Measurements from ENCODE around the gene EIF4G3.
"Not testable (repeated sequence)": the region's sequence is repeated elsewhere in the genome, so short reads cannot be mapped to it uniquely, and the experiment has no call there.

Gene EIF4G3

DNA sequence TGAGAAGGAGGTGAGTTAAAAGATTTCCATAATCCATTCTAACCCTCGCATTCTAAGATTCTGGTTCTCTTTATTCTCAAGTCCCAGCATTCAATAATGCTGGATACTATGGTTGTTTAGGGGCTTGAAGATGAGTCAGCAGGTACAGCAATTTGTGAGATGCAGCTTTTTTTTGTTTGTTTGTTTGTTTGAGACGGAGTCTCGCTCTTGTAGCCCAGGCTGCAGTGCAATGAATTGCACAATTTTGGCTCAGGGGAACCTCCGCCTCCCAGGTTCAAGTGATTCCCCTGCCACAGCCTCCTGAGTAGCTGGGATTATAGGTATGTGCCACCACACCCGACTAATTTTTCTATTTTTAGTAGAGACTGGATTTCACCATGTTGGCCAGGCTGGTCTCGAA, 23.3 kb downstream of the EIF4G3 start:
- DNase-seq (ENCODE audit: low spot score) = no peak

DNA sequence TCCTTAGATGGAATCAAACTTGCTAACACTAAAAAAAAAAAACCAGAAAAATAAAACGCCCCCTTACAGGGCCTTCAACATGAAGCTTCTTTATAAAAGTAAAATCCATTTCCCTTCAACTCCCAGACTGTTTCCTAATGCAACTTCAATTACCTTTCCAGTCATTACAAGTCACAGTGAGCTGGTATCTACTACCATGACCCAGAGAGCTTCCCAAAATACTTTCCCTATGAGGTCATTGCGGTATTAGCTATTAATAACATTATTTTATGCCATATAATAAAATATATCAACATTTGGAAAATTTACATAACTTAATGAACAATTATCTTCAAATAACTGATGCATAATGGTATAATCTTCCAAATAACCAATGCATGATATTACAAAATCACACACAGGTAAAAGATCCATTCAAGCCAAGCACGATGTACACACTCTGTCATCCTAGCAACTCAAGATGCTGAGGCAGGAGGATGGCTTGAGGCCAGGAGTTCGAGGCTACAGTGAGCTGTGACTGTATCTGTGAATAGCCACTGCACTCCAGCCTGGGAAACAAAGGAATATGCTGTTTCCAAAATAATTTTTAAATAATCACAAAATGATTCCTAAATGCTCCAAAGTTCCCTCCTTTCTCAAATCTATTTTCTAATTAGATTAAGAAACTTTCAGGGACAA, 24.1 kb downstream of the EIF4G3 start:
- DNase-seq (ENCODE audit: low spot score) = no peak

DNA sequence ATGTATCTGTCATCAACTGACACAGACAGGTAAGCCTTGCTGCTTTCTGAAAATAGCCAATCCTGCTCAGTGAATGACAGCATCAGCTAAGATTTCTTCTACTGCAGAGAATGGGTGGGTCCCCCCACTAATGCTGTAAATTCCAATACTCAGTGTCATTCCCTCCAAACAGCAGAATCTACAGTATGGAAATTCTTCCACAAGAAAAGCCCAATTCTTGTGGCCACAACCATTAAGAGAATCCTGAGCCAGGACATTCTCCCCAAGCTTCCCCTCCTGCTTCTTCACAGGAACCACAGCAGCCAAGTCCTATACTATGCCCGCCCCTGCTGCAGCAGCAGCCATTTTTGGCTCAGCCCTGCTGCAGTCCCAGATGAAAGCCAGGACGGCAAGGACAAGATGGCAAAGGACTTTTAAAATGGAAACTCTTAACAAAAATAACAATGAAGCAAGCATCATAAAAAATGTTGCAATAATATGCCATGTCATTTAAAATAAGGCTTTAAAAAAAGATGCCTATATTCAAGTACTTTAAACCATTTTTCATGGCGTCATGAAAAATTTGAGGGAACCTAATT, 26.8 kb downstream of the EIF4G3 start:
- DNase-seq (ENCODE audit: low spot score) = peak; percentile 76

DNA sequence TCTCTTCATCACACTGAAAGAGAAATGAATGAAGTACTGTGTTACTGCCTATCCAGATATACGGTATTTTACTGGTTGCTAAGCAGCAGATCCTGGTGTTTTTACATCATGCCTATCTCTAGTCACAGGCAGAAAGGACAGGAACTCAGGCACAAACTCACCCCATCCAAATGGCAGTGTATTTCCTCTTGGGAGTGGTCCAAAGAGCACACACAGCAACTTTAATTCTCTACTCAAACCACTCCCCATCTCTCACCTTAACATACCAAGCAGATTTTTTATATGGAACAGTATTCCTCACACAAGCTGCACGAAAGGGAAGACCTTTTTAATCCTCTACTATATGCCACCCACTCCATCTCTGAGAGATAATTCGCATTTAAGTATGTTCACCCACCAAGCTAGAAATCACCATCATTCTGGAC, 27.3 kb downstream of the EIF4G3 start:
- peak; percentile 57 for DNase-seq (ENCODE audit: low spot score)

DNA sequence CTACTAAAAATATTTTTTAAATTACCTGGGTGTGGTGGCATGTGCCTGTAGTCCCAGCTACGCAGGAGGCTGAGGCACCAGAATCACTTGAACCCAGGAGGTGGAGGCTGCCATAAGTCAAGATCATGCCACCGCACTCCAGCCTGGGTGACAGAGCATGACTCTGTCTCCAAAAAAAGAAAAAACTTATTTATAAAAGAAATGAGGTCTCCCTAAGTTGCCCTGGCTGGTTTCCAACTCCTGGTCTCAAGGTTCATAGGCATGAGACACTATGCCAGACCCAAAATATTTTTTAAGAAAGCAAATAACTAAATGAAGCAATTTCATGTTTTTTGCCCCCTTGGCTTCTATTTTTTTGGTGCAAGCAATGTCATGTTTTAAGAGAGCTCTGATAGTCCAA, 32.9 kb downstream of the EIF4G3 start:
- no peak for DNase-seq (ENCODE audit: low spot score)

DNA sequence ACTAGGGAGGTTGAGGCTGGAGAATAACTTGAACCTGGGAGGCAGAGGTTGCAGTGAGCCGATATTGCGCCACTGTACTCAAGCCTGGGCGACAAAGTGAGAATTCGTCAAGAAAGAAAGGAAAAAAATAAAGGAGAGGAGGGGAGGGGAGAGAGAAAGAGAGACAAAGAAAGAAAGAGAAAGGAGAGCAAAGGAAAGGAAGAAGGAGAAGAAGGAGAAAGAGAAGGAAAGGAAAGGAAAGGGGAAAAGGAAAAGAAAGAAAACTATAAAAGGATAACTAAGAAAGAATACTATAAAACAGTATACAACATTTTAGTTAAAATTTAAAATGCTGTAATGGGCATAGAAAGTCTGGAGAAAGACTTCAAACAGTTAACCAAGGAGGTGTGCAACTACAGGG, 33.6 kb downstream of the EIF4G3 start:
- DNase-seq (ENCODE audit: low spot score) = no peak

DNA sequence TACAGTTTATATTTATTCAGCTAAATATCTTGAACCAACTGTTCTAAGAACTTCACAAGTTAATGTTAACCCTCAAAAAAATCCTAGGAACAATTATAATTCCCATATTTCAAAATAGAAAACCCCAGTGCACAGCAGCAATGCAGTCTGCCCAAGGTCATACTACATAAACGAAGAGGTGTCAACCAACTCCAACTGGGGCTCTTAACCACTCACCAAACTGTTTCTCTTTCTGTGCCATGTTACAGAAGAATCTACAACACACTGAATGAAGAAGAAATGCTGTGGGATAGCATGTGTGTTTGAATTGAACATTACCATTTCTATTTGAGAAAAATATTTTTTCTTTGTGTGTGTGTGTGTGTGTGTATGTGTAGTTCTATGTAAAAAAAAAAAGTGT, 35.7 kb downstream of the EIF4G3 start:
- no peak for DNase-seq (ENCODE audit: low spot score)

DNA sequence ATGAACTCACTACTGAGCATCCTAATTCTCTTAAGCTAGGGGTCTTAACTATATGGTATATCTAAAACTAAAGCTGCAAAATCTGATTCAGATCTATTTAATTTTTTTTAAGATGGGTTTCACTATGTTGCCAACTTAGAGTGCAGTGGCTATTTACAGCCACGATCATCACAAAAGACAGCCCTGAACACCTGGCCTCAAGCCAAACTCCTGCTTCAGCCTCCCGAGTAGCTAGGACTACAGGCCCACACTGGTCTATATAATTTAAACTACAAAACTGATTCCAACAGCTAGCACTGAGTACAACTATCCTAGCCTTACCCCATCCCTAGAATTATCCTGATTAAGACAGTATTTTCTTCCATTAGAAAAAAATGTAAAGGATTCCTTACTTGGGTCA, 37.1 kb downstream of the EIF4G3 start:
- no peak for DNase-seq (ENCODE audit: low spot score)

DNA sequence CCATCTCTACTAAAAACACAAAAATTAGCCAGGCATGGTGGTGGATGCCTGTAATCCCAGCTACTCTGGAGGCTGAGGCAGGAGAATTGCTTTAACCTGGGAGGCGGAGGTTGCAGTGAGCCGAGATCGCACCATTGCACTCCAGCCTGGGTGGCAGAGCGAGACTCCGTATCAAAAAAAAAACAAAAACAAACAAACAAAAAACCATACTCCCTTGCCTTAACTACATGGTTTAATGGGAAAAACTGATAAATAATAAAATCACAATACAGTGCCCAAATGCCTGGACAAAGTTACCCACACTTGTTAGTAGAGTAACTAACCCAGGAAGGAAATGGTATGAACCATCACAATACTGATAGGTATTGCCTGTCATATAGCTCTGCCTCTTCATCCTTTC, 40.4 kb downstream of the EIF4G3 start:
- not testable (repeated sequence) for DNase-seq (ENCODE audit: low spot score)

DNA sequence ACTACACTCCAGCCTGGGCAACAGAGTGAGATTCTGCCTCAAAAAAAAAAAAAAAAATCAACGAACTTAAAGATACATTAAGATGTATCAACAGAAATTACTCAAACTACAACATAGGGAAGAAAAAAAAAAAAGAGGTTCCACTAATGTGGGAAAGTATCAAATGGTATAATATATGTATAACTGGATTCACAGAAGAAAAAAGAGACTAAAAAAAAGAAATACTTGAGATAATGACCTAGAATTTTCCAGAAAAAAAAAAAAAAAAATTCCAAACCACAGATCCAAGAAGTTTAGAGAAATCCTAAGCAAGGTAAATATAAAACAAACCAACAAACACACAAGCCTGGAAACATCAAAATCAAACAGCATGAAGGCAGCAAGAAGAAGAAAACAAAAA, 45.5 kb downstream of the EIF4G3 start:
- no peak for DNase-seq (ENCODE audit: low spot score)

DNA sequence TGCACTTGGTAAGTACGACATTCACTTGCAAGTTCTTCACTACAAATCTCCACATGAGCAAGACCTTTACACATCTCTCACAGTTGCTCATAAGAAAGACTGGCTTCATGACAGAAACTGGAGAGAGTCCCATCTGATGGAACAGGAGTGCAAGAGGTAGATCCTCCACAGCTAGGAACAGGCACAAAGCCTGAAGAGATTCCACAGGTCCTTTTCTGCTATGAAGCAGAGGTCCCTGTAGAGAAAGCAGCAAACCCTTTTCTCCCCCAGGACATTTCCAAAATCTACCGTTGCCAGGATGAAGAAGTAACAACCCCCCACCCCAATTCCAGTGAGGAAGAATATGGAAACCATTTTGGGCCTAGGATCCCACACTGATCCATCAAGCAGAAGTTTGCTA, 47.3 kb downstream of the EIF4G3 start:
- no peak for DNase-seq (ENCODE audit: low spot score)

DNA sequence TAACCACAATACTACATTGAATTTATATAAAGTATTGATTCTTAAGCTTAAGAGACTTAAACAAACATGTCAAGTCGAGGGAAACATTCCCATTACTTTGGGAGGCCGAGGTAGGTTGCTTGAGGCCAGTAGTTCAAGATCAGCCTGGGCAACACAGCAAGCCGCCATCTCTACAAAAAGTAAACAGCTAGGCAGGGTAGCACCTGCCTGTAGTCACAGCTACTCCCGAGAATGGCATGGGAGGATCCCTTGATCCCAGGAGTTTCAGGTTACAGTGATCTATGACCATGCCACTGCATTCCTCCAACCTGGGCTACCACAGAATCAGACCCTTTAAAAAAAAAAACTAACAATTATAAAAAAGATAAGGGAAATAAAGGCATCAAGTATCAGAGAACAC, 50.4 kb downstream of the EIF4G3 start:
- no peak for DNase-seq (ENCODE audit: low spot score)

DNA sequence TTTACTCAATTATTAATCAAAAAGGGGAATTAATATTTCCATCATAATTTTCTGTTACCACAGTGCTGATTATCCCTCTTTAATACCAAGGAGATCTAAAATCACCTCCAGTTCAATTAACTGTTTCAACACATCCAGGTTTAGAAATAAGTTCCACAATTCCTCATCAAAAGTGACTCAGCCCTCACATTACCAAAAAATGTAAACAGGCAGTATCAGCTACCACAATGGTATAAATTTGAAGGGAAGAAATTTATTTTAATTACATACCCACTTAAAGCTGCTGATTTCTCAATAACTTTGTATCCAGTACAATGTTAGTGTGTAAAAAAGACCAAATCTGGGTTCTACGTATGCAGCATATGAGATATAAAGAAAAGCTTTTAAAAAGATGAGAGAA, 51.9 kb downstream of the EIF4G3 start:
- peak; percentile 41 for DNase-seq (ENCODE audit: low spot score)

DNA sequence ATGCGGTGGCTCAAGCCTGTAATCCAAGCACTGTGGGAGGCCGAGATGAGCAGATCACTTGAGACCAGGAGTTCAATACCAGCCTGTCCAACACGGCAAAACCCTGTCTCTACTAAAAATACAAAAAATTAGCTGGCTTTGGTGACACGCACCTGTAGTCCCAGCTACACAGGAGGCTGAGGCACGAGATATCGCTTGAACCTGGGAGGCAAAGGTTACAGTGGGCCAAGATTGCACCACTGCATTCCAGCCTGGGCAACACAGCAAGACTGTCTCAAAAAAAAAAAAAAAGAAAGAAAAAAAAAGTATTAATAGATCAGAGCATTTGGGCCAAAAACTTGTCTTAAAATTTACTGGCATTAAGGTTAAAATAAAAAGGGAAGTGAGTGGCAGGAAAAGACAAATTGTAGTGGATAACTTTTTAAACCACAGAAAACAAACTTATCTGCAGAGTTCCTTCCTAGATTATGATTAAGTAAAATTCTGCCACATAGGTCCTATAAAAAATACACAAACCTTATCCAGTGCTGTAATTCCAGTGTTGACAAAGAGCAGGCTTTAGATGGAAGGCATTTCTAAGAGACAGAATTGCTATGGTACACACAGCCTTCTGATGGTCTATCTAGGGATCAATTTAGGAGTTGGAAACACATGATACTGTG, 53.3 kb downstream of the EIF4G3 start:
- DNase-seq (ENCODE audit: low spot score) = no peak

DNA sequence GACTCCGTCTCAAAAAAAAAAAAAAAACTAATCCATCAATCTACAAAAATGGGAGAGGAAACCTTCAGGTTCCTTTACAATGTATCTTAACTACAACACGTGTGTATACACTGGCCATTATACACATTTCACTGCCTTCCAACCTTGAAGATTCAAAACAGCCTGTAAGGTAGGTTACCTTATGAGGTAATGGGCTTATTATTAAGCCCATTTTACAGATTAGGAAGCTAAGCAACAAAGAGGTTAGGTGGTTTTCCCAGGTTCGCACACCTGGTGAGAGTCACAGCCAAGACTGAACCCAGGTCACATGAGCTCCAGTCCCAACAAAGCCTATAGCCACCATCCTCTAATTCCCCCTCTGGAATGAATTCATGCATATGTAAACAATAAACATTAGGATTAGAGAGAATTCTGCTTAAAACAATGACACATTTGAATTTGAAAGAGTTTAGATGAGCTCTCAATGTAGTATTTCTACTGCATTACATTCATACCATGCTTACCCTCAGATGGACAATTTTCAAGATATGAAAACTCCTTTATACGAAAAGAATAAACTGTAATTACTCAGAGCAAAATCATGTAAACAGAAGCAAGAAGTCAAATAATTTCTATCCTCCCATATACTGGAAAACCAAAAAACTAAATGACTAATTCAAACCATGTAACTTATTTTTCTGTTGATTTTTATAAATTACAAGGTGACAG, 54.8 kb downstream of the EIF4G3 start:
- DNase-seq (ENCODE audit: low spot score) = peak; percentile 15

DNA sequence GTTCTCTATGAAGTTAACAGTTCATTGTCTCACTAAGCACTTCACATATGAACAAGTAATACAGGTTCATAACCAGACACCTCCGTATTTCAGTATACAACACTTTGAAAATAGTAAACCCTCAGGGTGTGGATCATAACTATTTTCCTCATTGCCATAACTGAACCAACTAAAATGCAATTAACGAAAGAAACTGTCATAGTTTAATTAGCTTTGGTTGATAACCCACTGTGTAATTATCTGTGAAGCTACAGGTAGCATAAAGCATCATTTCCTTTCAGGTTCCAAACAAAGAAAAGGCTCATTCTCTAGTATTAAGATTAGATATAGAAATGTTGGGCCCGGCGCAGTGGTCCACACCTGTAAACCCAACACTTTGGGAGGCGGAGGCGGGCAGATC, 58.5 kb downstream of the EIF4G3 start:
- no peak for DNase-seq (ENCODE audit: low spot score)

DNA sequence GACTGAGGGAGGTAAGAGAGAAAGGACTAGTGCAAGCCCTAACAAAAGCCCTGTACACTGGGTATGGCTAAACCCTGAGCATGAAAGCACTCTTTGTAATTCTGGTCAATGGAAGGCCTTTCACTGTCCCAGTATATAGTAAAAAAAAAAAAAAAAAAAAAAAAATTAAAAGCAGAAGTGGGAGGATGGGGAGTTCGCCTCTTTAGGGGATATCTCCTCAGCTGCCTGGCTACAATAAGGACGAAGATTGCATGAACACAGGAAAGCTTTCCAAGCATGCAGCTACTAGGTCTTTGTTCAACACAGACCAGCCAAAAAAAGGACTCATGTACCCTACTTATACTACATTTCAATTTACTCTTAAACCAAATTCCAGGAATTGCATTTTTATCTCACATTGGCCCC, 59.1 kb downstream of the EIF4G3 start:
- no peak for DNase-seq (ENCODE audit: low spot score)

DNA sequence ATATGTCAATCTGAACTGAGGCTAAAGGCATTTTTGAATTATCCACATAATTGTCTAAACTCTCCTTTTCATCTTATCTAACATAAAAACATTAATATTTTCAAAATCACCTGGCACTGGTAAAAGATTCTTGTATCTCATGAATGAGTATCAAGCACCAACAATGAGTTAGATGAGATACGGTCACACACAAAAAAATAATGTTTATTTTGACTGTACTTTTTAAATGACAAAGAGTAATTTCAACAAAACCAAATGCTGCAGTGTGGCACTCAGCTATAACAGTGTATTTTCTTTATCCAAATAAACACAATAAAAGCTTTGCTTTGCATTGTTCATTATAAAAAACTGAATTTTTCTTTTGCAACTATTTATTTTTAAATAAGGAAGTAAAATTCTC, 59.5 kb downstream of the EIF4G3 start:
- DNase-seq (ENCODE audit: low spot score) = no peak

DNA sequence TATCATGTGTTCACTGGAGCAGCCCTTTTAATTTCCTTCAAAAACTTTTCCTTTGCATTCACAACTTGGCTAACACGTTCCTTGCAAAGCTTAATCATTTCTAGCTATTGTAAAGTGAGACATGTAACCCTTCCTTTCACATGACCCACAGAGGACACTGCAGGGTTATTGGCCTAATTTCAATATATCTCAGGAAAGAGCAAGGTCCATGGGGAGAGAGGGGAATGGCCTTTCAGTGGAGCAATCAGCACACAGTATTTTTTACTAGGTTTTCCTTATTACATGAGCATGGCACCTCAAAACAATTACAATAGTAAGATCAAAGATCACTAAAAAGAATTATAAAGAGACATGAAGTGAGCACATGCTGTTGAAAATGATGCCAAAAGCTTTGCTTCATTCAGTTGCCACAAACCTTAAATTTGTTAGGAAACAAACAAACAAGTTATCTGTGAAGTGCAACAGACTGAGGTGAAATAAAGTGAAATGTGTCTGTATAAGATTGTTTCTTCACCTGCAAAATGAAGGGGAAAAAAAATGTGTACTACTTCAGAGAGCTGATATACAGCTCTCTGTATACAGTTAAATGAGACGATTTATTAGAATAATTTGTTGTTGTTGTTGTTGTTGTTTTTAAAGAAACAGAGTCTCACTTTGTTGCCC, 61.5 kb downstream of the EIF4G3 start:
- no peak for DNase-seq (ENCODE audit: low spot score)

DNA sequence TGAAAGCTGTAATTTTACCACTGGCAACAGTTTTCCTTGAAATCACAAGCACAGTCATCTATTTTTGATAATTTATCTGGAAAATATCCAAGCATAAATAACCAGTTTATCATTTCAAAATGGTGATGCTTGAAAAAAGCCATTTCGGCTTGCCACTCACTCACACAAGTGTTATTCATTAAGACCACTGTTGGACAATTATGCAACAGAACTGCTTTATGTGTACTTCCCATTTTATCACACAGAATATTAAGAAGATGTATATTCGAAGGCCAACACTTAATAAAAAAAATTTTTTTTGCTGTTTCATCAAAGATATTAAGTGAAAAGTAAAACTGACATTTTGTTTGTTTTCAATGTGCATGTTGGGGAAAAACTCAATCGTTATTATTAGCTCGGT, 62.3 kb downstream of the EIF4G3 start:
- no peak for DNase-seq (ENCODE audit: low spot score)

DNA sequence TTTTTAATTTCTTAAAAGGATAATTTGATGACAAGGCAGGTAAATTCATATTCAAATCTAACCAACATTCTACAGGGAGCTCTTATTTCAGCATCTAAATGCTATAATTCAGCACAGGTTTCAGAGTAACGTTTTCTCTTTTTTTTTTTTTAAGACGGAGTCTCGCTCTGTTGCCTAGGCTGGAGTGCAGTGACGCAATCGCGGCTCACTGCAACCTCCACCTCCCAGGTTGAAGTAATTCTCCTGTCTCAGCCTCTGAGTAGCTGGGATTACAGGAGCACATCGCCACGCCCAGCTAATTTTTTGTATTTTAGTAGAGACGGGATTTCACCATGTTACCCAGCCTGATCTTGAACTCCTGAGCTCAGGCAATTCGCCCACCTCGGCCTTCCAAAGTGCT, 66.5 kb downstream of the EIF4G3 start:
- DNase-seq (ENCODE audit: low spot score) = no peak

DNA sequence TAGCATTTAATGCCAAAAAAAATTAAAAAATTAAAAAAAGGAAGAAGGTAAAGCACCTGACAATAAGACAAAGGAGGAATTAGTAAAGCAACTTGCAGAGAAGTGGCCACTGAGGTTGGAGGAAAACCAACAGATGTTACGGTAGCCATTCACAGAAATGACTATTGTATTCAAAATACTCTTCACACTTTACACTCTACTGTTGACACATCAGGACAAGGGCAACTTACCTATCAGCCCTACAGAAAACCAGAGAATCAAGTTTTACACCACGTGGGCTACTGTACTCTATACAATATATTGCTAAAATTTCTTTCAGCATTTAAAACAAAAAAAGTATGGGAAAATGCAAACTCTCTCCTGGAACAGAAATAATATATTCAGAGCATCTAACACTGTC, 70.0 kb downstream of the EIF4G3 start:
- DNase-seq (ENCODE audit: low spot score) = no peak

DNA sequence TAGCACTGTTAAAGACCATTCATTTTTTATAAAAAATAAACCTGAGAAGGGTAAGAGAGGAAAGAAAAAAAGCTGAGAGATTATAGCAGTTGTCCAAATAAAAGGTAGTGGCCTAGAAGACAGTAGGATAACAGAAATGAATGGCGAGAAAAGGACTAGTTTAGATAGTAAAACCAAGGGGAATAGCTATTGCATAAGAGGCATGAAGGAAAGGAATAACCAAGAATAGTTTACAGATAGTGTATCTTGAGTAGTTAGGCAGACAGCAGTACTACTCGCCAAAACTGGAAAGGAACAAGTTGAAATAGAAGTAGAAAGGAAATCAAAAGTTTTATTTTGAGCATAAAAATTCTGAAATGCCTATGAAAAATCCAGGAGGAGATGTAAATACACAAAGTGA, 70.5 kb downstream of the EIF4G3 start:
- DNase-seq (ENCODE audit: low spot score) = no peak
